Activated T-helper 17 cell treated with anti-CD3 and anti-CD28 coated beads, Interleukin-2, amount 50 U/mL, for 72 hours (primary cell): Measurements from ENCODE around the gene PPM1G. TPM values are rescaled to one million over a fixed set of nuclear protein-coding genes. Genes with fewer than 3 reads are reported as not detected.

Source experiments
- ATAC-seq: fragments of 150-1000 bp; cut with Tn5 transposase; replicated peaks from 2 replicates; pipeline ENCODE4 v1.10.0; 2021; ENCODE audit warnings: mild to moderate bottlenecking, moderate library complexity
- H3K27ac Mint-ChIP-seq: one replicate; pipeline ENCODE4 v1.8.0; 2022; ENCODE audit warnings: mixed read lengths
- H3K27me3 Mint-ChIP-seq: one replicate; pipeline ENCODE4 v1.8.0; 2022; ENCODE audit warnings: mixed read lengths
- H3K36me3 Mint-ChIP-seq: one replicate; pipeline ENCODE4 v1.8.0; 2022; ENCODE audit warnings: low read depth, mild to moderate bottlenecking, mixed read lengths
- H3K4me1 Mint-ChIP-seq: one replicate; pipeline ENCODE4 v1.8.0; 2022; ENCODE audit warnings: mixed read lengths
- H3K4me3 Mint-ChIP-seq: one replicate; pipeline ENCODE4 v1.8.0; 2022; ENCODE audit warnings: mild to moderate bottlenecking, mixed read lengths
- H3K9me3 Mint-ChIP-seq: one replicate; pipeline ENCODE4 v1.8.0; 2022; ENCODE audit warnings: mixed read lengths
- total RNA-seq, 2 donors: library from RNA; stranded (reverse); gene quantifications; one replicate each; pipeline ENCODE4 v1.2.3, GENCODE V29; 2022

Gene PPM1G
- total RNA-seq, 2 donors from 2014 or later, result 67.0 to 158 TPM

DNA sequence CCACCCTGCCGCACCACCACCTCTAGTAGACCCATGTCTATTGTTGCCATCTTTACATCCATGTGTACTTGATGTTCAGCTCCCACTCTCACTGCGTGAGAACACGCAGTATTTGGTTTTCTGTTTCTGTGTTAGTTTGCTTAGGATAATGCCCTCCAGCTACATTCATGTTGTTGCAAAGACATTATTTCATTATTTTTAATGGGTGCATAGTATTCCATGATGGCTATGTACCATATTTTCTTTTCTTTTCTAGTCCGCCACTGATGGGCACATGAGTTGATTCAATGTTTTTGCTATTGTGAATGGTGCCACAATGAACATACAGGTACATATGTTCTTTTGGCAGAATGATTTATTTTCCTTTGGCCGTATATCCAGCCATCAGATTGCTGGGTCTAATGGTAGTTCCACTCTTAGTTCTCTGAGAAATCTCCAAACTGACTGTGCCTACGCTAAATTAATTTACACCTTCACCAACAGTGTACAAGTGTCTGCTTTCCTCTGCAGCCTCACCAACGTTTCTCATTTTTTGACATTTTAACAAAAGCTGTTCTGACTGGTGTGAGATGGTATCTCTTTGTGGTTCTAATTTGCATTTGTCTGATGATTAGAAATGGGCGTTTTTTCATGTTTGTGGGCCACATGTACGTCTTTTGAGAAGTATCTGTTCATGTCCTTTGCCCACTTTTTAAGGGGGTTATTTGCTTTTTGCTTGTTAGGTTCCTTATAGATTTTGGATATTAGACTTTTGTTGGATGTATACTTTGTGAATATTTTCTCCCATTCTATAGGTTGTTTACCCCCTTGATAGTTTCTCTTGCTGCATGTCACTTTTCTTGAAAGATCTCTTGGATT lies 18.3 kb downstream of the PPM1G start:
- no peaks in the 10 kb centered on the region for H3K27me3 Mint-ChIP-seq
- peak; percentile 71 for ATAC-seq
- peak overlapping the region; percentile 64 for H3K4me3 Mint-ChIP-seq
- H3K27ac Mint-ChIP-seq, result peak overlapping the region; percentile 78
- H3K9me3 Mint-ChIP-seq, result no peaks in the 10 kb centered on the region
- peaks cover 66% of the 10 kb centered on the region for H3K36me3 Mint-ChIP-seq
- H3K4me1 Mint-ChIP-seq, result peaks cover 17% of the 10 kb centered on the region

DNA sequence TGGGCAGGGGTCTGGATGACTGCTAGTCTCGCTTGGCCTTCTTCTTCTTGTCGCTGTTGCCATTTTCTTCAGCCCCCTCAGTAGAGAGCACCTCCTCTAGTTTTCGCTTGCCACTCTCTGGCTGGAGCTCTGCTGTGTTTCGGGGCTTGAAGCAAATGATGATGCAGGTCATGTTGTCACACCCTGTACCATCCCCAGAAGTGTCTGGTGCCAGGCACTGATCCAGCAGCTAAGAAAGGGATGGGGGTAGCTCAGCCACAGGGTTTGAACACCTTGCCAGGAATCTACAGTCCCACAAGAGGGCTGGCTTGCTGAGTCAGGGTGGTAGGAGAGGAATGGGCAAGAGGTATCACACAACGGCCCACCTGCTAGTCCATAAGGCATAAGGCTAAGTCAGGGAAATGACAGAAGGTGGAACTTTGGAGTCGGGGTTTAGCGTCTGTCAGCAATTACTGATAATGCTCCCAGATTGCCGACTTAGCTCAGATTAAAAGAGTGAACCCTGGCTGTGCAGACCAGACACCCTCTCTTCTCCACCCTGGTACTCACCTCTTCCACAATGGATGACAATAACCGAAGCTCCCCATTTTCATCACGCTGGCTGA lies 27.7 kb downstream of the PPM1G start:
- H3K27ac Mint-ChIP-seq, result peak overlapping the region; percentile 95
- H3K9me3 Mint-ChIP-seq, result no peaks in the 10 kb centered on the region
- H3K4me3 Mint-ChIP-seq, result peak overlapping the region; percentile 94

DNA sequence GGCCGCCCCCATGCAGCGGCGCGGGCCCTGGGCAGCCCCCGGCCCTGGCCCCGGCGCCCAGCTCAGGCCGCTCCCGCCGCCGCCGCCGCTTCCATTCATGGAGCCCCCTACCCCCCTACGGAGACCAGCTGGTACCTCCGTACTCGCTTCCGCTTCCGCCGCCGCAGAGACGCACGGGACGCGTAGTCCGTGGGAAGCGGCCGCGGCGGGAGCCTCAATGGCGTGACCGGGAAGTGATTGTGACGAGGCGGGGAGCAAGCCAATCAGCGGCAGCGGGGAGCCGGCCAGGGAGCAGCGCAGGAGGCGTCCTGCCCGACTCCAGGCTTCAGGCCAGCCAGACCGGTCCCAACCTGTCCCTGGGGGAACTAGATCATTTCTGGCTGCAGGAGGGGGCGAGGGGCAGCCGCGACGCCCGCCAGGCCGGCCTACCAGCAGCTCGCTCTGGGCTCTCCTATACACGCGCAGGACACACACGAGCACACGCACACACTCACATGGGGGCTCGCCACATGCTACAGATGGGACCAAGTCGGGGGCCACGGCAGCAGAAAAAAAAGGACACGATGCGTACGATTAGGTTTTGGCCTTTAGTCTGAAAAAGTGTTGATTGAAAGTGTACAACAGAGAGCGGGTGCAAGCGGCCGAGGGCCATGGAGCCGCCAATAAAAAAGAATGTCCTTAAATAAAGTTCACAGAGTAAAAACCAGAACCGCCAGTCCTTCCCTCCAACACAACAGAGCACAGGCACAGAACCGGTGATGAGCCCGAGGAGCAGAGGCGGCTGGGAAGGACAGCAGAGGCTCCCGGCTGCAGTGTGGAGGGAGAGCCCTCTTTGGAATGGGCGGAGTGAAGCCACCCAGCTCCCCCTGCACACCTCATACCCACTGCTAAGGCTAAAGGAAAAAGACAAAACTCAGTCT lies 28.5 kb downstream of the PPM1G start, which contains the start of gene ZNF513:
Gene ZNF513 (minus strand): TSS at position 109 of the 920 bp plus-strand sequence. CDS start 208 bp downstream, outside the sequence.
- peaks cover 100% of the 10 kb centered on the region for H3K36me3 Mint-ChIP-seq
- H3K27ac Mint-ChIP-seq, result peak within 1 kb of the TSS; percentile 95
- peak within 1 kb of the TSS; percentile 94 for H3K4me3 Mint-ChIP-seq
- no peaks in the 10 kb centered on the region for H3K9me3 Mint-ChIP-seq
- H3K4me1 Mint-ChIP-seq, result peaks cover 11% of the 10 kb centered on the region
- no peaks in the 10 kb centered on the region for H3K27me3 Mint-ChIP-seq
- peak; percentile 96 for ATAC-seq

More for the DNA sequence above, 27.7 kb downstream of the PPM1G start:
- Mint-ChIP-seq H3K27me3 (no peaks in the 10 kb centered on the region), H3K4me1 (peaks cover 11% of the 10 kb centered on the region), H3K36me3 (peaks cover 100% of the 10 kb centered on the region)
- ATAC-seq, result no peak

DNA sequence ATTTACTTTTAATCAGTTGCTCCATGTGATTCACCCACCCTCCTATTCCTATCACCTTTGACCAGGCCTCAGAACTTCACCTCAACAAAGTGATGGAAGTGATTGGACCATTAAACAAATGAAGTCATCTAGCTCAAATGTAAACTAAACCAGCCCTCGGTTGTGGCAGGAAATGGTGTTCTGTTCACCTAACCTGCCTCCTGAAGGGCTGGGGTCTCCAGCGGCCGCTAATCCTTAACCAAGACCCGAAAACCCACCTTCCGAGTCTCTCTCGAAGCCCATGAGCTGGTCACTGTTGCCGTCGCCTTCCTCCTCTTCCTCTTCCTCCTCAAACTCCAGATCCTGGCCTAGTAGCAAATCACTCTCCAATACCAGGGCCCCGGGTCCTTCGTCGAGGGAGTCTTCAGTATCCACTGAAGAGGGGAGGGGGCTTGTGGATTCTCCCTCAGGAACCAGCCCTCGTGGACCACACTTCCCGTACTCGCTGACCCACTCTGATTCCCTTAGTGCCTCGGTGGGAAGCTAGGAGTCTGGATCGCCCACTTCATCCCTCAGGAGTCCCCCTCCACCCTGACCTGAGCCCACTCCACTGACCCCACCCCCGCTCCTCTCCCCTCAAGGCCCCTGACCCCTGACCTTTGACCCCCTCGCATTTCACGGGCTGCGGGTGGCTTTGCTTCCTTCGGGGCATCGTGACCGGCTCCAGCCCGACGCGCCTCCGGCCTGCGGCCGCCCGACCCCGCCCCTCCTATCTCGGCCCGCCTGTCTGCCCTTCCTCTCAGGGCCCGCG lies 29.4 kb downstream of the PPM1G start:
- H3K4me3 Mint-ChIP-seq, result peak overlapping the region; percentile 94
- H3K36me3 Mint-ChIP-seq, result peaks cover 100% of the 10 kb centered on the region
- peak; percentile 69 for ATAC-seq

DNA sequence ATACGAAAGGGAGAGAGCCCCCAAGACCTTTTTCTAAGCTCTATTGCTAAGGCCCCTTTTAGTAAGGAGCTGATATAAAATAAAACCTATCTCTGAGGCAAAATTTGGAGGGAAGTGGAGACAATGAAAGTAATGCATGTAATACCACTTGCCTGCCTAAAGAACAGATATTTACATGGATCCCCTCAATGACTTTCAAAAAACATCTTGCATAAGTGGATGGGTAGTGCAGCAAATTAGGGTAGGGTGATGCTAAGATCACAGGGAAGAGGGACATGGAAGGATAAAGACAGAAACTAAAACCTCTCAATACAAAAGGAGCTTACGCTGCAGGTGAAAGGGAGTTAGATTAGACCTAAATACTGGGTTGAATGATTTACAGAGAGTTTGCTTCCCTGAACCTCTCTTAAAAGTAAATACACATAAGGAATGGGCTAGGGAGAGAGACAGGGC lies 30.0 kb downstream of the PPM1G start:
- H3K36me3 Mint-ChIP-seq, result peaks cover 100% of the 10 kb centered on the region
- H3K4me1 Mint-ChIP-seq, result peaks cover 11% of the 10 kb centered on the region
- H3K27ac Mint-ChIP-seq, result peak overlapping the region; percentile 95
- ATAC-seq, result no peak
- peak overlapping the region; percentile 94 for H3K4me3 Mint-ChIP-seq
- H3K9me3 Mint-ChIP-seq, result no peaks in the 10 kb centered on the region
- H3K27me3 Mint-ChIP-seq, result no peaks in the 10 kb centered on the region

More for the DNA sequence above, 29.4 kb downstream of the PPM1G start:
- no peaks in the 10 kb centered on the region for H3K27me3 Mint-ChIP-seq
- H3K27ac Mint-ChIP-seq, result peak overlapping the region; percentile 95
- peaks cover 11% of the 10 kb centered on the region for H3K4me1 Mint-ChIP-seq
- H3K9me3 Mint-ChIP-seq, result no peaks in the 10 kb centered on the region

DNA sequence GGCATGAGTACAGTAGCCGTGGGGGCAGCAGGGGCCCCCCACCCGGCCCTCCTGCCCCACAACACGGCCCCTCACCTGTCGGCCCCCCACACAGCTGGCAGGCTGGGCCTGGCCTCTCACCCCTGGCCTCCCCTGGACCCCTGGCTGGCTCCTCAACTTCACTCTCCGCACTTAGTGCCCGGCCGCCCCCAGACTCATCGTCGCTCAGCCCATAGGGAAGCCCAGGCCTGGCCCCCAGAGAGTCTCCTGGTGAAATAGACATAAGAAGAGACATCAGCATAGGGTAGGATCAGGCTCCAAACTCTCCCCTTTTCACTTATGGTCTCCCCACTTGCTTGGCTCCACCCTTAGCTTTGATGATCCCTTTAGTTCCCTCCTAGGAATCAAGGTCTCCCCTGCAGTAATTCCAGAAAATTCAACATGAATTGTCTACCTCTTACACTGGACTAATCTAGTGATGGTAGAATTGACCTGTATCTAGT lies 30.5 kb downstream of the PPM1G start:
- H3K4me3 Mint-ChIP-seq, result peak overlapping the region; percentile 94
- peaks cover 100% of the 10 kb centered on the region for H3K36me3 Mint-ChIP-seq
- no peak for ATAC-seq
- H3K27ac Mint-ChIP-seq, result peak overlapping the region; percentile 95
- no peaks in the 10 kb centered on the region for H3K27me3 Mint-ChIP-seq
- peaks cover 11% of the 10 kb centered on the region for H3K4me1 Mint-ChIP-seq
- H3K9me3 Mint-ChIP-seq, result no peaks in the 10 kb centered on the region

DNA sequence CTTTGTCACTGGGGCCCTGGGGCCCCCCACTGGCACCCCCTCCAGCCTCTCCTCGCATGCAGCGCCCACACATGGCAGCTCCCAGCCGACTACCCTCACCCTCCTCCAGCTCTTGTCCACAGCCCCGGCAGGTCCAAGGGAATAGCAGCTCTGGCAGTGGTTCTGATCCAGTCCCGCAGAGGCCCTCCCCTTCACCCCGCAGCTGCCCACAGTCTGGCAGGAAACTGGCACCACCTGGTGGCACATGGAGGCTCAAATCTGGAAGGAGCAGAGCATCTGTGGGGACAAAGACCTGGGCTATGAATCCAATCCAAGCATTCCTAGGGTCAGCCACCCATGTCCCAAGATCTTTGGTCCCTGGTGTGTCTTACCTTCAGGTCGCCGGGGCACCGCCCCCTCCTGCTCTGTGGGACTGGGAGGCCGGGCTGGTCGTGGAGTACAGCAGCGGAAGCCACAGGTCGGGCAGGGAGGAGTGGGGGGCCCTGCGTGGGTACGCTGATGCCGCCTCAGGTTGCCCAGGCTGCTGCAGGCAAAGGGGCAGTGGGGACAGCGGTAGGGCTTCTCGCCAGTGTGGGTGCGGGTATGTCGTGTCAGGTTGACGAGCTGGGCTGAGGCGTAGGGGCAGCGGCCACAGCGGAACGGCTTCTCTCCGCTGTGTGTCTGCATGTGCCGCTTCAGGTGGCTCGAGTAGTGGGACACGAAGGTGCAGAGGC lies 31.1 kb downstream of the PPM1G start:
- Mint-ChIP-seq H3K4me1 (peaks cover 11% of the 10 kb centered on the region), H3K27me3 (no peaks in the 10 kb centered on the region), H3K4me3 (no peak overlapping the region), H3K27ac (no peak overlapping the region), H3K36me3 (peaks cover 100% of the 10 kb centered on the region), H3K9me3 (no peaks in the 10 kb centered on the region)
- no peak for ATAC-seq

DNA sequence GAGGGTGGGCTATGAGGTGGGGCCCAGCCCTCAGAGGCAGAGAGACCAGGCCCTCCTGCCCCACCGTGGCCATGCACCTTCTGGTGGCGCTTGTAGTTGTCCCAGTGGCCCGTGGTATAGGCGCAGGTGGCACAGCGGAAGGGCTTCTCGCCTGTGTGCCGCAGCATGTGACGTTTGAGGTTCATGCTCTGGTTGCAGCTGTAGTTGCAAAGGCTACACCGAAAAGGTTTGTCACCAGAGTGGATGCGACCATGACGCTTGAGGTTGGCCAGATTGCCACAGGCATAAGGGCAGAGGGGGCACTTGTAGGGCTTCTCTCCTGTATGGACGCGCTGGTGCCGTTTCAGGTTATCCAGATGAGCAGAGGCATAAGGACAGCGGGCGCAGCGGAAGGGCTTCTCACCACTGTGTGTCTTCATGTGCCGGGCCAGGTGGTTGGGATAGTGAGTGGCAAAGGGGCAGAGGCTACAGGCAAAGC lies 31.7 kb downstream of the PPM1G start:
- H3K9me3 Mint-ChIP-seq, result no peaks in the 10 kb centered on the region
- ATAC-seq, result no peak
- peaks cover 100% of the 10 kb centered on the region for H3K36me3 Mint-ChIP-seq
- no peak overlapping the region for H3K4me3 Mint-ChIP-seq
- H3K27me3 Mint-ChIP-seq, result no peaks in the 10 kb centered on the region
- H3K27ac Mint-ChIP-seq, result no peak overlapping the region
- H3K4me1 Mint-ChIP-seq, result peaks cover 15% of the 10 kb centered on the region

DNA sequence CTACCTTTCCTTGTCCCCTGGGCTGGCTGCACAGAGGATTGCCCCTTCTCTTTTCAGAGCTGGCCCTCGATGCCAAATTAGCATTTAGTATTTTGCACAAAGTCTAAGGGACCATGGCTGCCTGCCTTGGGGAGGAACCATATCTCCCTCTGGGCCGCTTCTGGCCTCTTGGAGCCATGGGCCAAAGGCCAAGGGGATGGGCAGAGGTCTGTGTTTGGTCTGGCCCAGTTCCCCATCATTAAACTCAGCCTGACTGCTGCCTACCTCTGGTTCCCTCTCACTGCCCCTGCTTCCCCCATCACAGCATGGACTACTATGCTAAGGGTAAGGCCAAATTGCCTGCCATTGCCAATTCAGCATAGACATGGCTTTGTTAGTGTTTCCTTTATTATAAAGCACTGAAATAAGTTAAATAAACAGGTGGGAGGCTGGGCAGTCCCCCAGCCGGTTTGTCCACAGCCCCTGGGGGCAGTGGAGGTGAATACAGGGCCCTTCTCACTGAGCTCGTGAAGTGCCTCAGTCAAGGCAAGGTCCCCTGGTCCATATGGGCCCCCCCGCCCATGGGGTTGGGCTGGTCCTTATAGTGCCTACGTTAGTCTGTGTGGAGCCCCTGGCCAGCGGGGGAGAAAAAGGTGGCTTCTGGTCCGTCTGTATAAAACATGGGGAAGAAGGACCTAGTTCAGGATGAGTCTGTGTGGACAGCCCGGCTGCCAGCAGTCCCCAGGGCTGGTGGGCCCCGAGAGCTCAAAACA lies 32.3 kb downstream of the PPM1G start:
- Mint-ChIP-seq H3K27me3 (no peaks in the 10 kb centered on the region), H3K4me3 (no peak overlapping the region), H3K36me3 (peaks cover 99% of the 10 kb centered on the region), H3K4me1 (peaks cover 20% of the 10 kb centered on the region), H3K9me3 (no peaks in the 10 kb centered on the region), H3K27ac (no peak overlapping the region)
- ATAC-seq, result no peak

DNA sequence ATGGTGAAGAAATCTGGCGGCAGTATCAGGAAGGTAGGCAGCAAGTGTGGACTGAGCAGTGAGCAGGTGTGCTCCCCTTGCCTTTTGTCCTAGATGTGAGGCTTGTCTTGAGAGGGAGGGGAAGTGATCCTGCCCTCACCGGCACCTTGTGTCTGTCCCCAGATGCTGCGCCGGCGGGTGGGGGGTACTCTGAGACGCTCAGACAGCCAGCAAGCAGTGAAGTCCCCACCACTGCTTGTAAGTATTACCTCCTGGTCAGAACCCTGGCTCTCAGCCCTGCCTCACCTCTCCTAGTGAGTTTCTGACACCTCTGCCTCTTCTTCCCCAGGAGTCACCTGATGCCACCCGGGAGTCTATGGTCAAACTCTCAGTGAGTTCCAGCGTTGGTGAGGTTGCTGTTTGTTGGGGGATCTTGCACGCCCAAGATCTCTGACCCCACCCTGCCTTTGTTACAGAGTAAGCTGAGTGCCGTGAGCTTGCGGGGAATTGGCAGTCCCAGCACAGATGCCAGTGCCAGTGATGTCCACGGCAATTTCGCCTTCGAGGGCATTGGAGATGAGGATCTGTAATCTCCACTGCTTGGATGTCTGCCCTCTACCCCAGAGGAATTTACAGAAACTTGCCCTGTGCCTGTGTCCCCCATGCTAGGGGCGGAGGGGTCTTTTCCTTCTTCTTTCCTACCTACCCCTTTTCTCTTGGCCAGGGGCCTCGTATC lies 33.1 kb downstream of the PPM1G start:
- H3K27ac Mint-ChIP-seq, result no peak overlapping the region
- no peak overlapping the region for H3K4me3 Mint-ChIP-seq
- peaks cover 25% of the 10 kb centered on the region for H3K4me1 Mint-ChIP-seq
- H3K27me3 Mint-ChIP-seq, result no peaks in the 10 kb centered on the region
- ATAC-seq, result no peak
- H3K36me3 Mint-ChIP-seq, result peaks cover 99% of the 10 kb centered on the region
- H3K9me3 Mint-ChIP-seq, result no peaks in the 10 kb centered on the region

DNA sequence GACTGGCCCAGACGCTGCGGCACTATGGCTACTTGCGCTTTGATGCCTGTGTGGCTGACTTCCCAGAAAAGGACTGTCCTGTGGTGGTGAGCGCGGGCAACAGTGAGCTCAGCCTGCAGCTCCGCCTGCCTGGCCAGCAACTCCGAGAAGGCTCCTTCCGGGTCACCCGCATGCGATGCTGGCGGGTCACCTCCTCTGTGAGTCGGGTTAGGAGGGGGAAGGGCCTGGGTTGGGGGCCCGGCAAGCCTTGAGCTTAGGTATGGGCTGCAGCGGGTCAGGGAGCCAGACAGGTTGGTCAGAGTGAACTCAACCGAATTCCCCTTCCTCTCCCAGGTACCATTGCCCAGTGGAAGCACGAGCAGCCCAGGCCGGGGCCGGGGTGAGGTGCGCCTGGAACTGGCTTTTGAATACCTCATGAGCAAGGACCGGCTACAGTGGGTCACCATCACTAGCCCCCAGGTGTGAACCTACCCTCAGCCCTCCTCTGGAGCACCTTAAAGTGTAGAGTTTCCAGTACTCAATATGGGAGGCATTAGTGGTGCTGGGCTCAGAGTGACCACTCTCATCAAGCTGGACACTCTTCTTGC lies 33.8 kb downstream of the PPM1G start:
- H3K27me3 Mint-ChIP-seq, result no peaks in the 10 kb centered on the region
- H3K4me1 Mint-ChIP-seq, result peaks cover 23% of the 10 kb centered on the region
- H3K36me3 Mint-ChIP-seq, result peaks cover 97% of the 10 kb centered on the region
- no peak overlapping the region for H3K4me3 Mint-ChIP-seq
- H3K27ac Mint-ChIP-seq, result peak overlapping the region; percentile 41
- no peaks in the 10 kb centered on the region for H3K9me3 Mint-ChIP-seq
- no peak for ATAC-seq
